ENCODE data around the gene TMC2.

The TMC2 gene

DNA sequence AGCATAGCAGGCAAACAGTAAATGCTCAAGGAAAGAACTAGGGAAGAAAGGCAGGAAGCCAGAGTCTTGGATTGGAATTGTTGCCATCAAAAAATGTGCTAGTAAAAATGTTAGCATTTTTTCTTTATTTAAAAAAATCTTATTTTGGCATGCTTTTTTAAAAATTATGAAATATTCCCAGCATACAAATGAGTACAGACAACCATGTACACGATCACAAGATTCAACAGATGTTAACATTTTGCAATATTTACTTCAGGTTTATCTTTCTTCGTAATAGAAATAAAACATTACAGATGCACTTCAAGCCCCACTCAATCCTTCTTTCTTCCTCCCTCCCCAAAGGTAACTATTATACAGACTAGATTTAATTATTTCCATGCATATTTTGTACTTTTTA, 88.7 kb downstream of the TMC2 start:
- DNase-seq (ENCODE audit: low read depth) = no peak

DNA sequence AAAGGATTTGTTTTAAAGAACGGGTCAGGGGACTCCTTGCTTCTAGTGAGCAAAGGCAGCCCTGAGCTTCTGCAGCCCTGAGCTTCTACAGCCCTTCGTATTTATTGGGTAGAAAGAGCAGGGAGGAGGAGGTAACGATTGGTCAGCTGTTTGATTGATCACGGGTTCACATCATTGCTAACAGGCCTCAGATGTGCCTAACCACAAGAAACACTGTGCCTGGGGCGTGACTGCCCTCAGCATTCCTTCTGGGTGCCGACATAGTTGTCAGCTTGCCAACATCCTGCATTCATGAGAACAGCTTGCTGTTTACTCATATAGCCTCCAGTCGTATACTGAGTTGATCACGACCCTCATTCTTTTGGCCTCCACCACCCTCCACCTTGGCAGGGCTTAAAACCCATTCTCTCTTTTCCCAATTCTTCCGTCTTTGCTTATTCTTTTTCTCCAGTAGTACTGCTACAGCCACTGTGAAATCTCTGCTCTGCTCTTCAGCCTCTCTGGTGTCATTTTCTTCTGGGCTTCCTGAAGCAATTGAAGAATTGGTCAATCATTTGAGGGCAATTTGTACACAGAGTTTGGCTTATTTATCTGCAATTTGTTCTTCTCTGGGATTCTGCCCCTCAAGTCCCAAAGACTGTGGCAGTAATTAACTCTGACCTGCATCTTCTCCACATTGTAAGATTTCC, 90.6 kb downstream of the TMC2 start:
- DNase-seq (ENCODE audit: low read depth) = peak; percentile 49

DNA sequence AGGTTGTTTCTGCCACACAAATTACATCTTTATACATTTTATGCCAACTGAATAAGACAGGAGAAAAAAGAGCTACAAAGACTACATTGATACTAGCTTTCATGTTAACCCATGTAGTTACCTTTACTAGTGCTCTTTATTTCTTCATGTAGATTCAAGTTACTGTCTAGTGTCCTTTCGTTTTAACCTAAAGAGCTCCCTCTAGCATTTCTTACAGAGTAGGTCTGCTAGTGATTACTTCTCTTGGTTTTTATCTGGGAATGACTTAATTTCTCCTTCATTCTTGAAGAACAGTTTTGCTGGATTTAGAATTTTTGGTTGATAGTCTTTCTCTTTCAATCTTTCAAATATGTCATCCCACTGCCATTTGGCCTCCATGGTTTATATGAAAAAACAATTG, 94.9 kb downstream of the TMC2 start:
- no peak for DNase-seq (ENCODE audit: low read depth)

DNA sequence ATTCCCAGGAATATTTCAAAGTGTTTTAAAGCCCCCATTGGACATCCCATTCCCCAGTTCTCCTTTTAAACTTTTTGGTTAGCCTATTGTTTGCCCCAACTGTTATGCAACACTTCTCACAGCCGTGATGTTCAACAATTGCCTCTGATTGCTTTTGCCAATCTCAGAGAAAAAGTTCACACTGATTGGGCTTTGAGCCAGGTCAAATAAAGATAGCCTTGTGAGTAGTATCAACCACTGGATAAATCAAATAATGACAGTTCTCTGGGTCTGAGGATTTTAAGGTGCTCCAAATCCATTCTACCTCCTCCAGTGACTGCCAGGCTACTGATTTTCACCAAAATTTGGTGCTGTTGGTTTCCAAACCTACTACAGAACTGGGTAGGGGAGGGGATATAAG, 97.0 kb downstream of the TMC2 start:
- no peak for DNase-seq (ENCODE audit: low read depth)

DNA sequence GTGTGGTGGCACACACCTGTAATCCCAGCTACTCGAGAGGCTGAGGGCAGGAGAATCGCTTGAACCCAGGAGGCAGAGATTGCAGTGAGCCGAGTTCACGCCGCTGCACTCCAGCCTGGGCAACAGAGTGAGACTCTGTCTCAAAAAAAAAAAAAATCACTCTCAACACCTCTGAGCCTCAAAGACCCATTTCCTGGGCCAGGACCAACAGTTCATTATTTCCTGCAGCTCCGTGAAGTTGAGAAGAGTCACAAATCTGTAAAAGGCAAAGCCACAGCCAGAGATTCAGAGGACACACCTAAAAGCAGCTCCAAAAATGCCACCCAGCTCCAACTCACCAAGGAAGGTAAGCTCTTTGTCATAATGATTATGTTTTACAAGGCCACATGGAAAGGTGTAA, 100.9 kb downstream of the TMC2 start:
- DNase-seq (ENCODE audit: low read depth) = no peak

DNA sequence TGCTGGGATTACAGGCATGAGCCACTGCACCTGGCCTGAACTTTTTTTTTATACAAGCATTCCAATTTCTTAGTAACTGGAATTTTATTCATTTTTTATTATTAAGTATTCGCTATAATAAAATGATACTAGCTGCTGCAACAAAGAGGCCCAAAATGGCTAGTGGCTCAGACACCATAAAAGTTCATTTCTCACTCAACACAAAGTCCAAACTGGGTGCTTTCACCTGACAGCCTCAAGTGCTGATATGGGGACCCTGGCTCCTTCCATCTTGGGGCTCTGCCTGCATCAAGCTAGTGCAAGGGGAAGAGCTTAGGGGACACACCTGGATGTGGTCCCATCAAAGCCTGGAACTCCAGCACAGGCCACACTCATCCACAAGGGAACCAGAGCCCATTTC, 103.9 kb downstream of the TMC2 start:
- no peak for DNase-seq (ENCODE audit: low read depth)

DNA sequence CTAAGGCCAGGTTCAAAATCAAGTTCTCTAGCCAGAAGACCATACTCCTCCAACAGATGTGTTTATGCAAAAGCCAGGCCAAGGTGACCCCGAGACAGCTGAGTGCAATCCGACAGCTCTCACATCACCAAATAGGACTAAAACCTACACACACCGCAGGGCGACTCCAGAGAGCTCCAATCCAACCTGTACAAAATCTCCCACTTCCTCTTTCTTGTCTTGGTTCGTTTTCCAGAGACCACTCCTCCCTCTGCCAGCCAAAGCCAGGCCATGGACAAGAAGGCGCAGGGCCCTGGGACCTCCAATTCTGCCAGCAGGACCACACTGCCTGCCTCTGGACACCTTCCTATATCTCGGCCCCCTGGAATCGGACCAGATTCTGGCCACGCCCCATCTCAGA, 104.5 kb downstream of the TMC2 start:
- no peak for DNase-seq (ENCODE audit: low read depth)

DNA sequence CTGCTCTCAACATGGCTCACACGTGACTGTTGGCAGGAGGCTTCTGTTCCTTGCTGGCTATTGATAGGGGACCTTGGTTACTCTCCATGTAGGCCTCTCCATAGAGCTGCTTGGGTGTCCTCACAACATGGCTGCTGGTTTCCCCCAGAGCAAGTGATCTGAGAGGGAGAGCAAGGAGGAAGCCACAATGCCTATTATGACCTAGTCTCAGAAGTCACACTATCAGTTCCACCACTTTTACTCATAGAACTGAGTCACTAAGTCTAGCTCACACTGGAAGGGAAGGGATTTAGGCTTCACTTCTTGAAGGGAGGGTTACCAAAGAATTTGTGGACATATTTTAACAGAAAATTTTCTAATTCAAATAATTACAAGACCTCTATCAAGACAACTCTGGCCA, 107.3 kb downstream of the TMC2 start:
- DNase-seq (ENCODE audit: low read depth) = no peak

DNA sequence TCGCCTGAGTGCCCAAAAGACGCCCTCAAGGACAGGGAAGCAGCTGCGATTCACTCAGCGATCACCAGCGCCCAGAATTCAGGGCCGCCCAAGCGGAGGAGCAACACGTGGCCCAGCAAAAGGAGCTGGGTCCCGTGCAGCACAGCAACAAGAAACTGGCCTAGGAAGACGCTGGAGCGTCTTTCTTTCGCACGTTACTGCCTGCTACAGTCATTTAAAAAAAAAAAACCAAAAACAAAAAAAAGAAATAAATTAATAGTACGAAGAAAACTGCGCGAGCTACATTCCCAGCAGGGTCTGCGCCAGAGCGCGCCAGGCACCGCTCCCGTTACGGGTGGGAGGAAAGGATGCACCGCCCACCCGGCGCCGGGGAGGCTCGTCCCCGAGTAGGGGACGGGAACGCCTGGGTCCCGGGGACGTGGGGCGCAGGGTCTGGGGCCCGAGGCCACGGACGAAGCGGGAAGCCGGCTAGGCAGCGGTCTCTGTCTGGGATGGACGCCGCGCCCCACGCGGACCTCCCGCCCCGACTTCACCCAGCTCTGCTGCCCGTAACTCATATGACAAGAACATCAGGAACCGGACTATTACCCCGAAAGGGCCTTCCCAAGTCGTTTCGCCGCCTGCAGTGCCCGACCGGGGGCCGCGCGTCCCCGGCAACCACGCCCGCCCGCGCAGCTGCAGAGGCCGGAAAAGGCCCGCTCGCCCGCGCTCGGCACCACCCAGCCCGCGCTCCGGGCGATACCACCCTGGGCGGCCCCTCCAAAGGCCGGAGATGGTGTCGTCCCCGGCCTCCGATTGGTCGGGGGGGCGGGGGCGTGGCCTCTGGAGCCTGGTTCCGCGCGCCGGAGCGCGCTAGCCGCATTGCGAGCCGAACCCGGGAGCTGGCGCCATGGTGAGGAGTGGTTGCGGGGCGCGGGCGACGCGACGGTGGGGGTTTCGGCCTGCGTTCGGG, 115.7 kb downstream of the TMC2 start, which contains the start of gene NOP56:
Gene NOP56, plus strand, starts transcription at position 861 of the 952 bp plus-strand sequence. Its CDS starts 29 bp downstream, at position 890.
- DNase-seq (ENCODE audit: low read depth) = peak; percentile 43

DNA sequence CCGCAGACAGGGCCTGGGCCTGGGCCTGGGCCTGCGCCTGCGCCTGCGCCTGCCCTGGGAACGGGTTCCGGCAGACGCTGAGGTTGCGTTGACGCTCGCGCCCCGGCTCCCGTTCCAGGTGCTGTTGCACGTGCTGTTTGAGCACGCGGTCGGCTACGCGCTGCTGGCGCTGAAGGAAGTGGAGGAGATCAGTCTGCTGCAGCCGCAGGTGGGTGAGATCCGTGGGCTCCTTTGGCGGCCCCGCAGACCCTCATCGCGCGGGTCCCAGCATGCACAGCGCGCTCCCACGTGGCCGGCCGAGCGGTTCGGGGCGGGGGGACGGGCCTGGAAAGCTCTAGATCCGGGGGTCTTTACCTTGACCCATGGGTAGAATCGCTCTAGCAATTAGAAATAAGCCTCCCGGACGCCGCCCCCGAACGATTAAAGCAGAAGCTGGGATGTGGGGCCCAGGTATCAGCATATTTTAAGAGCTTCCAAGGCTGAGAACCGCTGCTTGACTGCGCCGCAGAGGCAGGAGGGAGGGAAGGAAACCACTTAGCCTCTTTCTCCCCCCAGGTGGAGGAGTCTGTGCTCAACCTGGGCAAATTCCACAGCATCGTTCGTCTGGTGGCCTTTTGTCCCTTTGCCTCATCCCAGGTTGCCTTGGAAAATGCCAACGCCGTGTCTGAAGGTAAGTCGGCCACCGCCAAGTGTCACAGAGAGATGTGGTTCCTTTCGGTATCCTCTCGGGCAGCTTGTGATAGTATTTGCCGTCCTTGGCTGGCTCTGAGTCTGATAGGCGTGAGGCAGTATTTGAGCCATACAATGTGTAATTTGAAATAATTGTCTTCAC, 116.6 kb downstream of the TMC2 start:
- DNase-seq (ENCODE audit: low read depth) = no peak

DNA sequence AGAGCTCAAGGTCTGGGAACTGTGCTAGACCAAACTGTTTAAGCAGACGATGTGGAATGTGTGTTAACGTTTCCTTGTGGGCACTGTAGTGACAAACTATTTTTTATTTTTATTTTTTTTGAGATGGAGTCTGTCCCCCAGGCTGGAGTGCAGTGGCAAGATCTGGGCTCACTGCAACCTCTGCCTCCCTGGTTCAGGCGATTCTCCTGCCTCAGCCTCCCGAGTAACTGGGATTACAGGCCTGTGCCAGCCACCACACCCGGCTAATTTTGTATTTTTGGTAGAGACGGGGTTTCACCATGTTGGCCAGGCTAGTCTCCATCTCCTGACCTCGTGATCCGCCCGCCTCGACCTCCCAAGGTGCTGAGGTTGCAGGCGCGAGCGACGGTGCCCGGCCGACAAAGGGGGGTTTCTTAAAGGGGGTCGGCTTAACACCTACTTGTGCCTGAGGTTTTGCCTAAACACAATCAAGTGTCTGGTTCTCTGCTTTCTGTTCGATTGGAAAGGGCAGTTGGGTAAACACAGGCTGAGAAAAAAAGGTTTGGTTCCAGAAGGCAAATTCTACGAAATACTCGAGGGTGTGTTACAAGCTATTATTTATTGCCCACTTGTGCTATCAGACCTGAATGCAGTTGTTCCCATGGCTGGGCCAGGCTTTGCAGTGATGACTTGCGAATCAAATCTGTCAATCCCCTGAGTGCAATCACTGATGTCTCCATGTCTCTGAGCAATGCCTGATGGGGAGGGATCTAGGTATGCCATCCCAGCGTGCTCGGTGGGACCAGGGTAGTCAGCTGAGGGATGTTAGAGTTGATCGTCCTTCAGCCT, 117.4 kb downstream of the TMC2 start:
- DNase-seq (ENCODE audit: low read depth) = no peak

DNA sequence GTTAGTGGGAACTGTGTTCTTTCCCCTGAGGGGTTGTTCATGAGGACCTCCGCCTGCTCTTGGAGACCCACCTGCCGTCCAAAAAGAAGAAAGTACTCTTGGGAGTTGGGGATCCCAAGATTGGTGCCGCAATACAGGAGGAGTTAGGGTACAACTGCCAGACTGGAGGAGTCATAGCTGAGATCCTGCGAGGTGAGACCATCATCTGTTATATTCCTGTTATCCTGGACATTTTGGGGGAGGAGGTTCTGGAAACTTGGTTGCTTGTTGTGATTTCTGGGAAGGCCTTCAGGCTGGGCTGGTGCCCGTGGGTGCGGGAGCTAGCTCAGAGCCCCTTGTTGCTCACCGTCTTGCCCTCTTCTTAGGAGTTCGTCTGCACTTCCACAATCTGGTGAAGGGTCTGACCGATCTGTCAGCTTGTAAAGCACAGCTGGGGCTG, 118.0 kb downstream of the TMC2 start:
- no peak for DNase-seq (ENCODE audit: low read depth)

DNA sequence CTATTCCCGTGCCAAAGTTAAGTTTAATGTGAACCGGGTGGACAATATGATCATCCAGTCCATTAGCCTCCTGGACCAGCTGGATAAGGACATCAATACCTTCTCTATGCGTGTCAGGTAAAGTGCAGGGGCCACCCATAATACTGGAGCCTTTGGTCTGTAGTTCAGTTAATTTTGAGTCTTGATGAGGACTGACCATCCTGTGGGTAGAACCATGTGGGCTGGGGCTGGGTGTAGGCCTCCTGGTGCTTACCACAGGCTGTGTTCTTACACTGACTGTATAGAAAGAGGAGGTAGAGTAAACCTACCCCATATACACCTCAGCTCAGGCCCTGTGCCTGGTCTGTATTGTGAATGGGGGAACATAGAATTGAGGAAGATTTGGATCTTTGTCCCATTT, 118.5 kb downstream of the TMC2 start:
- no peak for DNase-seq (ENCODE audit: low read depth)

DNA sequence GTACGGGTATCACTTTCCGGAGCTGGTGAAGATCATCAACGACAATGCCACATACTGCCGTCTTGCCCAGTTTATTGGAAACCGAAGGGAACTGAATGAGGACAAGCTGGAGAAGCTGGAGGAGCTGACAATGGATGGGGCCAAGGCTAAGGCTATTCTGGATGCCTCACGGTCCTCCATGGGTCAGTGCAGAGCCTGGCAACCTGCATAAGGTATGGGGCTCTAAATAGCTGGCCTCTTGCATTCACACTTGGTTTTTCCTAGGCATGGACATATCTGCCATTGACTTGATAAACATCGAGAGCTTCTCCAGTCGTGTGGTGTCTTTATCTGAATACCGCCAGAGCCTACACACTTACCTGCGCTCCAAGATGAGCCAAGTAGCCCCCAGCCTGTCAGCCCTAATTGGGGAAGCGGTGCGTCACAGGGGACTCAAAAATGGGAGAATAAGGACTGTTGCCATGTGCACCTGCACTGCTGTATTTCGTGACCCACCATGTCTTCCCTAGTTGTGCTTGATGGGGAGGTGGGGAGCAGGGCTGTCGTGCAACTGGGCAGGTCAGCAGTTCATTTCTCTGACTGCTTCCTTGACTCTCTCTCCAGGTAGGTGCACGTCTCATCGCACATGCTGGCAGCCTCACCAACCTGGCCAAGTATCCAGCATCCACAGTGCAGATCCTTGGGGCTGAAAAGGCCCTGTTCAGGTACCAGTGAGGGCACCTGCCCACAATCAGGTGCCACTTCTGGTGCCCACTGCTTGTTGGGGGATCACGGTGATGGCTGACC, 119.2 kb downstream of the TMC2 start:
- no peak for DNase-seq (ENCODE audit: low read depth)

DNA sequence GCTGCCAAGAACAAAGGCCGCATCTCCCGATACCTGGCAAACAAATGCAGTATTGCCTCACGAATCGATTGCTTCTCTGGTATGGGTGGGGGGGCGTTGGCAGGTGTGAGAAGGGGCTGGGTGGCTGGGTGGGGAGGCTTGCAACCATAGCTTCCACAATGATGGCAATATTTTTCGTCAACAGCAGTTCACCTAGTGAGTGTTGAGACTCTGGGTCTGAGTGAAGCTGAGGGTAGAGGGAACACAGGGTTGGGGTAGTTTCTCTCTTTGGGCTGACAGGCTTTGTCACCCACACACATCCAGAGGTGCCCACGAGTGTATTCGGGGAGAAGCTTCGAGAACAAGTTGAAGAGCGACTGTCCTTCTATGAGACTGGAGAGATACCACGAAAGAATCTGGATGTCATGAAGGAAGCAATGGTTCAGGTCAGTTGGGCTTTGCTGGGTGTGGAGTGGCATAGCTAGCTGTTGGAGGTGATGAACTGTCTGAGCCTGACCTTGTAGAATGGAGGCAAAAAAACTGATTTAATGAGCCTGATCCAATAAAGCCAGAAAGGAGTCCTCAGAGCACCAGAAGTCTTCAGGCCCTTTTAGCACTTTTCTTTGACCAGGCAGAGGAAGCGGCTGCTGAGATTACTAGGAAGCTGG, 120.2 kb downstream of the TMC2 start:
- no peak for DNase-seq (ENCODE audit: low read depth)

DNA sequence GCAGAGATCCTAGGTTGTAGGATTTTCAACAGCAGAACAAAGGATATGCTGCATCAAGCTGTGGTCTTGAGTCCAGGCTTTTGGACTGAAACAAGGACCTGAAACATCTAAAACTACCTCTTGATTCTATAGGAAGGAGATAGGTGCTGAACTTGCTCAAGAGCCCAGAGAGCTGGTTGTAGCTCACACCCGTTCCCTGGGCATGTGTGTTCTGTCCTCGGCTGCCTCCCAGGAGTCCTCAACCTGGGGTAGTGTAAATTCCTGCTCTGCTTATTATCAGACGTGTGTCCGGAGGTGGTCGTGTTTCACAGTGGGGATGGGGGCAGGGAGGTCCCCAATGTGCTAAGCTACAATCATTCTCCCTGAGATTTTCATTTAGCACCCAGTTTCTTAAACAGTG, 120.9 kb downstream of the TMC2 start:
- no peak for DNase-seq (ENCODE audit: low read depth)

DNA sequence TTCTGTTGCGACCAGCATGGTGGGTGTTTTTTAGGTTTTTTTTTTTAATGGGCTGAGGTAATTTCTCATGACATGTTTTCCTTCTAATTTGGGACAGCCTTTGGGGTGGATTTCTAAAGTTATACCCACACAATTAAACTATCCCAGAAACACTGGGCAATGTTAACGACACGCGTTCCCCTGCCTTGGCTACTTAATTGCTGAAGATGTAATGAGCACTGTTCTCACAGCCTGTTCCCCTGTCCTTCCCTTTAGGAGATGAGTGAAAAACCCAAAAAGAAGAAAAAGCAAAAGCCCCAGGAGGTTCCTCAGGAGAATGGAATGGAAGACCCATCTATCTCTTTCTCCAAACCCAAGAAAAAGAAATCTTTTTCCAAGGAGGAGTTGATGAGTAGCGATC, 121.3 kb downstream of the TMC2 start:
- no peak for DNase-seq (ENCODE audit: low read depth)

DNA sequence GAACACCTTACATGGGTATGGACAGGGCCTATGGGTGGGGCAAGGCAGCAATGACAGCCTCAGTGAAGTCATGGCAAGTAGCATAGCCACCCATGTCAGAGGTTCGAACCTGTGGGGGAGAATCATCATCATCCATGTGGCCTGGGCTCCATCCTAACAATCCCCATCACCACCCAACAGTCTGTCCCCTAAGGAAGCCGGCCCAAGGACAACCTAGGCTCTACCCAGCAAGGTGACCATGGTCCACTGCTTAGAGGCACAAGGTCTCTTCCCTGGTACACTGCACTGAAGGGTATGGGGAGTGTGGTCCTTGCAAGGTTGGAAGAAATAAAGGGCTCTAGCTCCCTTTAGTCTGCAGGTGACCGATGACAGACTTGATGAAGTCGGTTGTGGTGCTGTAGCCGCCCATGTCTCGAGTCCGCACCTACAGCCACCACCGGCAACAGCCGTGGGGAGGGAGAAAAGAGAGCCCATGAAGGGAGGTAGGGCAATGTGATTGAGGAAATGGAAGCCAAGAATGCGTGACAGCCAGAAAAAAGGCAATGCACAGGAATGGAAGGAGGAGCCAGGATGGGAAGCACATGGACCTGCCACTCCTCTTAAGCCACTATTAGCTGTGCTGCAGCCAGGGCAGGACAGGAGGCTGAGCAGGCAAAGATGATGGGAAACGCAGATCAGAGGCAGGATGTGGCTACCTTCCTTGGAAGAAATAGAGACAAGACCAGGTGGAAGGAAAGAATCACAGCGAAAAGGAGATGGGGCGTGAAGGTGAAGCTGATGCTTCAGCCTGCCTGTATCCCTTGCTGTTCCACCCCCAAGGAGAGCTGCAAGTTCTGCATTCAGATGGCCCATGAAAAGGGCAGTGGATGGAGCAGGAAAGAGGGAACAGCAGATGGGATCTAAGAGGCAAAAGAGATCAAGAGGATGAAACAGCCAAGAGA, 122.3 kb downstream of the TMC2 start:
- DNase-seq (ENCODE audit: low read depth) = no peak

DNA sequence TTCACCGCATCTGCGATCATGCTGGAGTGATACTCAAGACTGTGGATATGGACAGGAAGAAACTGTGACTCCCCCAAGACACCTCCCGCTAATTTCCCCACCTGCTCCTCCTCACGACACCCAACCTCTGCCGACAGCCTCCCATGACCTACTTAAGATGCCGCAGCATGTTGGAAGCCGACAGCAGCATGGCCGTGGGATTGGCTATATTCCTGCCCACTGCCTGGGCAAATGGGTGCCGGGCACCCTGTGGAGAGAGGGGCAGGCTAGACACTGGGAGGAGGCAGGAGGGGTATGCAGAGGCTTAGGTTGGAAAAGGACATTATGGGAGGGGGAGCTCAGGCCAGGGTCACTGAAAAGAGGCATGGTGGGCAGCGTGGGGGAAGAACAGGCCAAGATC, 123.2 kb downstream of the TMC2 start:
- DNase-seq (ENCODE audit: low read depth) = no peak

Measured in GM04503 (cell line).